ENCODE measurements around the gene PIAS1.
"Not testable (repeated sequence)": the region's sequence is repeated elsewhere in the genome, so short reads cannot be mapped to it uniquely, and the experiment has no call there.

The PIAS1 gene

DNA sequence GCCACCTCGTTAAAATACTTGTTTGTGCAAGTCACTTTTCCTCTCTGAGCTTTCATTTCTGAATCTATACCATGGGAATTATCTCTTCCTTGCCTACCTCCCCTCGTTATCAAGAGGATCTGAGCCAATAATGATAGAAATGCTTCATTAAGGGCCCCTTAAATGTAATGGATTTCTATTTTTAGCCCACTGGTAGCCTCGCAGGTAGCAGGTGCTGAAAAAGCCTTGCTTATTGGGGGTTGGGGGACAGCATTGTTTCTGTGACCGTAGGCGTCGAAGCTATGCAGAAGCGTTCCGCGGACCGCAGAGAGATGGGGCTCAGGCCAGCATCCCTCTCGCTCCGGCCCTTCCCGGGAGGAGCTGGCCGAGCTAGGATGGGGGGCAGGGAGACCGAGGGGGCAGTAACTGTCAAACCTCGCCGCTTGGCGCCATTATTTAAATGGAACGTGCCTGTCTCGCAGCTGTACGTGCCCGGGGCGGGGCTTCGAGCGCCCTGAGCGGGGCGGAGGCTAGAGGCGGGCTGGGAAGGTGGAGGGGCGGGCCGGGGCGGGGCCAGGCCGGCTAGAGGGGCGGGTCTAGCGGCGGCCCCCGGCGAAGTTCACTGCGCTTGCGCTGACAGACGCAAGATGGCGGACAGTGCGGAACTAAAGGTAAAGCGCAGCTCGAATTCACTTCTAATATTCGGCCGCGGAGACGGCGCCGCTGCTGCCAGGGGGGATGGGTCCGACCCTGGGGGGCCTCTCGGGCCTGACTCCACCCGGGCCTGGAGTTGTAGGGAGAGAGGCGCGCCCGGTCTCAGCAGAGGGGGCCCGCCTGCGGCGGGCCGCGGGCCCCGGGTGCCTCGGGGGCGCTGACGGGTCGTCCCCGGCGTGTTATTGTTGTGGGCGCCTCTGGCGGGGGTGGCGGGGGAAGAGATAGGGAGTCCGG is at the start of gene PIAS1:
Gene PIAS1 (plus strand): TSS at position 615 of the 927 bp plus-strand sequence. CDS start 12 bp downstream, at position 627.
- H3K4me1 Mint-ChIP-seq: peaks cover 39% of the 10 kb centered on the region

DNA sequence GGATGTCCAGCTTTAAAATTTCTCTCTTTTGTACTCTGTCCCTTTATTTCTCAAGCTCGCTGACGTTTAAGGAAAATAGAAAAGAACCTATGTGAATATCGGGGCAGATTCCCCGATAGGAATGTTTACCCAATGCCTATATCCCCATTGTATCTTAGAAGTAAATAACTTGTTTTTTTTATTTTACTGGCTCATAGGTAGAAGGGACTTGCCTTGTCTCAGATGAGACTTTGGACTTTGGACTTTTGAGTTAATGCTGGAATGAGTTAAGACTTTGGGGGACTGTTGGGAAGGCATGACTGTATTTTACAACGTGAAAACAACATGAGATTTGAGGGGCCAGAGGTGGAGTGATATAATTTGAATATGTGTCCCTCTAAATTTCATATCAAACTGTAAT is 46.5 kb upstream of the PIAS1 start:
- not testable (repeated sequence) for H3K36me3 Mint-ChIP-seq

More for the DNA sequence above, at the start of gene PIAS1:
- Mint-ChIP-seq H3K27ac (peak within 1 kb of the TSS; percentile 88), H3K36me3 (no peaks in the 10 kb centered on the region), H3K27me3 (no peaks in the 10 kb centered on the region), H3K9me3 (no peaks in the 10 kb centered on the region), H3K4me3 (peak within 1 kb of the TSS; percentile 92)
- peak; percentile 97 for ATAC-seq

DNA sequence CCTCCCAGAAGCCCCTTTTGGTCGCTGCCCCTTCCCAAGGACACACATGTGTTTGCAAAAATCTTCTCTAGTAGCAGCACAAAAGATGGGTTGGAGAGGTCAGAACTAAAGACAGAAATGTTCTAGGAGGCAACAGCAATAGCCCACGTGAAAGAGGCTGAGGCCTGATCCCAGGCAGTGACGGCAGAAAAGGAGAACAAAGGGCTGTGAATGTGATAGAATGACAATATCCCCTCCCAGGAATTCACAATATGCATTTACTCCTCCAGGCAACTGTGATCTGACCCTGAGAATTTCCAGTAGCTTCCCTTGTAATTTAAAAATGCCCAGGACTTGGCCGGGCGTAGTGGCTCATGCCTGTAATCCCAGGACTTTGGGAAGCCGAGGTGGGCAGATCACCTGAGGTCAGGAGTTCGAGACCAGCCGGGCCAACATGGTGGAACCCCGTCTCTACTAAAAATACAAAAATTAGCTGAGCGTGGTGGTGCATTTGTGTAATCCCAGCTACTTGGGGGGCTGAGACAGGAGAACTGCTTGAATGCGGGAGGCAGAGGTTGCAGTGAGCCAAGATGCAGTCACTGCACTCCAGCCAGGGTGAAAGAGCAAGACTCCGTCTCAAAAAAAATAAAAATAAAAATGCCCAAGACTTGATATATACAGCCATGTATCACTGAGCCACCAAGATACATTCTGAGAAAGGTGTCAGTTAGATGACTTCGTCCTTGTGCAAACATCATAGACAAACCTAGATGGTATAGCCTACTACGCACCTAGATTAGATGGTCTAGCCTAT is 43.6 kb upstream of the PIAS1 start:
- no peak for ATAC-seq
- Mint-ChIP-seq H3K36me3 (peaks cover 10% of the 10 kb centered on the region), H3K9me3 (peaks cover 17% of the 10 kb centered on the region), H3K4me3 (no peak overlapping the region), H3K27me3 (peaks cover 20% of the 10 kb centered on the region), H3K27ac (no peak overlapping the region), H3K4me1 (peaks cover 14% of the 10 kb centered on the region)

More for the DNA sequence above, 46.5 kb upstream of the PIAS1 start:
- H3K9me3 Mint-ChIP-seq: peaks cover 17% of the 10 kb centered on the region
- H3K27ac Mint-ChIP-seq, ATAC-seq, H3K27me3 Mint-ChIP-seq, H3K4me3 Mint-ChIP-seq: not testable (repeated sequence)
- peaks cover 14% of the 10 kb centered on the region for H3K4me1 Mint-ChIP-seq

DNA sequence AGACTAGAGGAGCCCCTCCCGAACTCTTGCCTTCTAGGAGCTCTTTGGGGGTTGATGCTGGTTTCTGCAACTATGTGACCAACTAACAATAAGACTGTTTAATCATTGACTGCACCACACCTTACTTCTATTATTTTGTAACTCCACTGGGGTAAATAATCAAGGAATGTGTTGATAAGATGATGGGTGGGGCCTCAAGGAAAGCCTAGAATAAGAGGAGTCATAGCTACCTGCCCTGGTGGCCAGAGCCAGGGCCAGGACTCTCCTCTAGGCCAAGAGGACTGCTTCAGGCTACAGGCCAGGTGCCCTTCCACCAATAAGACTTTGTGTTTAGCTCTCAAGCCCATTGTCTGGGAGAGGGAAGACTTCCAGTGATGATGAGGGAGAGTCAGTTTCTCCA is 41.2 kb upstream of the PIAS1 start:
- peaks cover 4% of the 10 kb centered on the region for H3K36me3 Mint-ChIP-seq
- H3K4me3 Mint-ChIP-seq: no peak overlapping the region
- no peak overlapping the region for H3K27ac Mint-ChIP-seq
- peaks cover 20% of the 10 kb centered on the region for H3K27me3 Mint-ChIP-seq
- peaks cover 11% of the 10 kb centered on the region for H3K9me3 Mint-ChIP-seq
- H3K4me1 Mint-ChIP-seq: peaks cover 14% of the 10 kb centered on the region
- no peak for ATAC-seq

- Mint-ChIP-seq H3K36me3 (no peaks in the 10 kb centered on the region), H3K9me3 (peaks cover 3% of the 10 kb centered on the region), H3K27ac (no peak overlapping the region), H3K27me3 (peaks cover 20% of the 10 kb centered on the region), H3K4me3 (no peak overlapping the region), H3K4me1 (peaks cover 16% of the 10 kb centered on the region)
- no peak for ATAC-seq
Measured at GRCh38 chr15:68014219-68014618, 39.9 kb upstream of the PIAS1 start.

- ATAC-seq: no peak
- peaks cover 20% of the 10 kb centered on the region for H3K27me3 Mint-ChIP-seq
Measured at GRCh38 chr15:68015244-68015643, 38.9 kb upstream of the PIAS1 start.

GRCh38 chr15:68017201-68017600 is 36.9 kb upstream of the PIAS1 start:
- H3K9me3 Mint-ChIP-seq: peaks cover 3% of the 10 kb centered on the region
- no peak overlapping the region for H3K27ac Mint-ChIP-seq
- peaks cover 25% of the 10 kb centered on the region for H3K27me3 Mint-ChIP-seq
- no peak overlapping the region for H3K4me3 Mint-ChIP-seq
- no peak for ATAC-seq
- H3K4me1 Mint-ChIP-seq: peaks cover 10% of the 10 kb centered on the region
- H3K36me3 Mint-ChIP-seq: no peaks in the 10 kb centered on the region

More at GRCh38 chr15:68015244-68015643, 38.9 kb upstream of the PIAS1 start:
- peaks cover 10% of the 10 kb centered on the region for H3K4me1 Mint-ChIP-seq
- no peaks in the 10 kb centered on the region for H3K36me3 Mint-ChIP-seq
- H3K4me3 Mint-ChIP-seq: no peak overlapping the region
- no peak overlapping the region for H3K27ac Mint-ChIP-seq
- peaks cover 3% of the 10 kb centered on the region for H3K9me3 Mint-ChIP-seq

DNA sequence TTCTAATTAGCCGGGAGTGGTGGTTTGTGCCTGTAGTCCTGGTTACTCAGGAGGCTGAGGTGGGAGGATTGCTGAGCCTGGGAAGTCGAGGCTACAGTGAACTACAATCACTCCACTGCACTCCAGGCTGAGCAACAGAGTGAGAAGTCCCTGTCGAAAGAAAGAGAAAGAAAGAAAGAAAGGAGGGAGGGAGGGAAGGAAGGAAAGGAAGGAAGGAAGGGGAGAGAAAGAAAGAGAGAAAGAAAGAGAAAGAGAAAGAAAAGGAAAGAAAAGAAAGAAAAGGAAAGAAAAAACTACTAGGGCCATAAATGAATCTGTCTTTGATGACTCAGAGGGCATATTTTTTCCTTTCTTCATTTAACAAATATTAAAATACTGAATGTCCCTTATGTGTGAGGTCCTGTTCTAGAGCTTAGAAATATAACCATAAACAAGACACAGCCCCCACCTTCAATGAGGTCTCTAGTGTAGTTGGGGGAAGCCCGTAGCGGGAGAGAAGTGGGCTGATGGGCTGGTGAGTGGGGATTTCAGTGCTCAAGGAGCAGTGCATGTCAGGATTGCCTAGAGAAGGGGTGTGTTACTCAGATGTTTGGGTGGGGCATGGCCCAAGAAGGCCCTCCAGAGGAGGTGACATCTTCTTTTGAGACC is 35.2 kb upstream of the PIAS1 start:
- no peak overlapping the region for H3K27ac Mint-ChIP-seq

GRCh38 chr15:68019814-68020525 is 34.1 kb upstream of the PIAS1 start:
- no peak for ATAC-seq
- peaks cover 3% of the 10 kb centered on the region for H3K9me3 Mint-ChIP-seq
- peaks cover 9% of the 10 kb centered on the region for H3K27me3 Mint-ChIP-seq
- H3K4me3 Mint-ChIP-seq: no peak overlapping the region
- no peaks in the 10 kb centered on the region for H3K36me3 Mint-ChIP-seq
- peaks cover 10% of the 10 kb centered on the region for H3K4me1 Mint-ChIP-seq
- no peak overlapping the region for H3K27ac Mint-ChIP-seq

More for the DNA sequence above, 35.2 kb upstream of the PIAS1 start:
- no peak for ATAC-seq
- Mint-ChIP-seq H3K4me3 (no peak overlapping the region), H3K9me3 (peaks cover 3% of the 10 kb centered on the region), H3K27me3 (peaks cover 16% of the 10 kb centered on the region), H3K4me1 (peaks cover 10% of the 10 kb centered on the region), H3K36me3 (no peaks in the 10 kb centered on the region)

DNA sequence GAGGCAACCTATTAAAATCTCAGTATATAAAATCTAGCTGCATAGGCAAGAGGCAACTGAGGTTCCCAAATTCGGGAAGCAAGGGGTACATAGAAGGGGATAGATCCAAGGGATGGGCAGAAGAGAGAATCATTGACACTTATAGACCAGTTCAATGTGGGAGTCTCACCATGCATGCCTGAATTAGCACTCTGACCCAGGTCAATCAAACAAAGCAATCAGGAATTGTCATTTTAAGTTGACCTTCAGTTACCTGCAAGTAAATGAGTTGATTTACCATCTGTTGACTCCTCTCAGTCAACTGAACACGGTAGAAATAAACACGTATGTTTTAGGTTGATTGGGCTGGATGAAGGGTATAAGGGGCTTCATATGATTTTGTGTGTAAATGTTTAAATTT is 33.4 kb upstream of the PIAS1 start:
- no peak for ATAC-seq
- Mint-ChIP-seq H3K9me3 (peaks cover 3% of the 10 kb centered on the region), H3K4me3 (no peak overlapping the region), H3K4me1 (peaks cover 10% of the 10 kb centered on the region), H3K27me3 (peaks cover 9% of the 10 kb centered on the region), H3K27ac (no peak overlapping the region), H3K36me3 (no peaks in the 10 kb centered on the region)

GRCh38 chr15:68022061-68022460 is 32.1 kb upstream of the PIAS1 start:
- Mint-ChIP-seq H3K27me3 (peaks cover 9% of the 10 kb centered on the region), H3K36me3 (no peaks in the 10 kb centered on the region), H3K9me3 (peaks cover 3% of the 10 kb centered on the region), H3K4me3 (no peak overlapping the region), H3K4me1 (peaks cover 17% of the 10 kb centered on the region), H3K27ac (no peak overlapping the region)
- no peak for ATAC-seq

GRCh38 chr15:68023307-68024101 is 30.6 kb upstream of the PIAS1 start:
- Mint-ChIP-seq H3K4me1 (peaks cover 16% of the 10 kb centered on the region), H3K27me3 (peaks cover 9% of the 10 kb centered on the region), H3K4me3 (no peak overlapping the region), H3K36me3 (no peaks in the 10 kb centered on the region), H3K27ac (no peak overlapping the region), H3K9me3 (no peaks in the 10 kb centered on the region)
- ATAC-seq: no peak

DNA sequence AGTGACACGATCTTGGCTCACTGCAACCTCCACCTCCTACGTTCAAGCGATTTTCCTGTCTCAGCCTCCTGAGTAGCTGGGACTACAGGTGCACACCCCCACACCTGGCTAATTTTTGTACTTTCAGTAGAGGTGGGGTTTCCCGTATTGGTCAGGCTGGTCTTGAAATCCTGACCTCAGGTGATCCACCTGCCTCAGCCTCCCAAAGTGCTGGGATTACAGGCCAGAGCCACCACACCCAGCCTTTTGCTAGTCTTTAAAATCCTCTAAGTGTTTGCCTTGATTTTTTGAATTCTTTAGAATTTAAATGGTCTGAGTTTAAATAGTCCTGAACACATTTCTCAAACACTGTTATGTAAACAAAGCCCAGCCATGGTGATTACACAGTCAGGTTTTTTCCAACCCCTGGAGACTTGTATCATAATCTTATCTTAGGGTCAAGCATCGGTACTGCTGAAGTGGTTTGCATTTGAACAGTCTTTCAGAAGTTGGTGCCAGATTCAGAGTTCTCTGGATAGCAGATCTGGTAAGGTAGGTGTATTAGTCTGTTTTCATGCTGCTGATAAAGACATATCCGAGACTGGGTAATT is 28.2 kb upstream of the PIAS1 start:
- H3K27ac Mint-ChIP-seq: no peak overlapping the region
- H3K9me3 Mint-ChIP-seq: no peaks in the 10 kb centered on the region

GRCh38 chr15:68027388-68027787 is 26.7 kb upstream of the PIAS1 start:
- H3K27ac Mint-ChIP-seq: no peak overlapping the region
- ATAC-seq: no peak

More for the DNA sequence above, 28.2 kb upstream of the PIAS1 start:
- Mint-ChIP-seq H3K27me3 (peaks cover 13% of the 10 kb centered on the region), H3K4me3 (no peak overlapping the region), H3K36me3 (no peaks in the 10 kb centered on the region), H3K4me1 (peaks cover 10% of the 10 kb centered on the region)
- ATAC-seq: no peak

More at GRCh38 chr15:68027388-68027787, 26.7 kb upstream of the PIAS1 start:
- H3K4me1 Mint-ChIP-seq: peaks cover 24% of the 10 kb centered on the region
- no peak overlapping the region for H3K4me3 Mint-ChIP-seq
- H3K27me3 Mint-ChIP-seq: peaks cover 10% of the 10 kb centered on the region
- H3K9me3 Mint-ChIP-seq: no peaks in the 10 kb centered on the region
- H3K36me3 Mint-ChIP-seq: no peaks in the 10 kb centered on the region
